GM19240 (cell line): ENCODE data around the gene GLIS2.

Source experiments
- DNase-seq: peaks from one replicate; pipeline ENCODE4 v3.0.0; 2011; ENCODE audit warnings: low spot score; ENCODE audit not compliant: insufficient read length

The GLIS2 gene

DNA sequence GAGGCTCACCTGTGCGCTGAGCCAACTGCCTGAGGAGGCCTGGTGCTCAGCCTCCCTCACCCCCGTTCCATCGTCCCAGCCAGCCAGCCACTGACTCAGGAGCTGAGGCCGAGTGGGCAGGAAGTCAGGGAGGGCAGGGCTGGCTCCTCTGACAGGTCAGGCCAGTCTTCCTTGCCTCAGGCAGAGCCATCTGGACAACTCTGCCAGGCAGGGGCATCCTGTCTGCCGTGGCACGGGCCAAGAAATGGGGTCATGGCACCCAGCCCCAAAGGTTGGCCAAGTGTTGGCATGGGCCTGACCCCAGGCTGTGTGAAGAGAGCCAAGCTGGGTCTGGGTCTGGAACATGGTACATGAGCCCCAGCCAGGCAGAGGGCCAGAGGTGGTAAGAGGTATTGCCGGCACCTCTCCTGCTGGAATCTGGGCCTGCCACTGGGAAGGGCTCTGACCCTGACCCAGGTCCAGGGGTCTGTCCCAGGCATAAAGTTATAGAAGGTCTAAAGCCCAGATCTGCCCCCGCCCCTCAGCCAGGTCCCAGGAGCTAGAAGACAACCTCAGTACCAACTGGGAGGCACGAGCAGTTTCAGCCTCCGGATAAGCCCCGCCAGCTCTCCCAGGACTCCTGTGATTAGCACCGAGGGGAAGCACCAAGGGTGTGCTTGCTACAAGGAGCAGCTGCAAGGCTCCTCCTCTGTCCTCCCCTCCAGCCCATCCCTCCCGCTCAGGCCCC is 53.3 kb downstream of the GLIS2 start:
- DNase-seq = no peak

GRCh38 chr16:4370151-4370550 is 54.3 kb downstream of the GLIS2 start:
- DNase-seq = no peak

DNA sequence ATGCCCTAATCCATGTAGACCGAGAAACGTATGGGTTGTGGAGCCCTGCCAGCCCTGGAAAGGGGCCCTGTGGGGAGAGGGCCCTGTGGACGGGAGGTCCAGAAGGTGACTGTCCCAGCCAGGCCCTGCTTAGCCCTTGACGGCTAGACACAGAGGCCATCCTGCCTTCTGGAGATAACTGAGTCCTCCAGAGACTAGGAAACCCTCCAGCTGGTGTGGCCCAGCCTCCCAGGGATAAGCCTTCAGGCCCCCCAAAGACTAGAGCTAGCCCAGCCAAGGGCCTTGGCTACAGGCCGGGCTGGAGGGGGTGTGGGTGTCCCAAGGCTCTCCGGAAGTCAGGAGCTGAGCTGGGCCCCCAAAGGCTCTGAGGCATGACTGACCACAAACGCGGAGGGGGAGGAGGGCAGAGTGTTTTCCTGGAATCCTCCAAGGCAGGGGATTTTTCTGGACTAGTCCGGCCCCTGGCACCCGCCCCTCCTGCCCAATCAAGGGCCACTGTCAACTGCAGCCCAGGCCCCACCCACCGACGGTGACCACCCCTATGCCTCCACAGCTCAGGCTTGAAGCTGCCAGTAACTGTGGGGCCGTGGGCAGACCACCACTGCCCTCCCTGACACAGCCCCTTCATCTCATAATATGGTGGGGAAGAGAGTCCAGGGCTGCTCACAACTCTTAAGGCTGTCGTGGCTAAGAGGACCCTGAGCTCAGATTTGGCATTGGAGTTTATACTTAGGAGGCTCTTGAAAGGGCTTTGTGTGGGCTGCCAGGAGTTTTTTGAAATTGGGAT is 54.9 kb downstream of the GLIS2 start:
- no peak for DNase-seq

- DNase-seq = peak; percentile 76
These were observed 55.6 kb downstream of the GLIS2 start, which contains the start of gene VASN for GRCh38 chr16:4371357-4372000. Gene VASN, plus strand, starts transcription at chr16:4371848. Its CDS starts 9,030 bp downstream, at chr16:4380878.

DNA sequence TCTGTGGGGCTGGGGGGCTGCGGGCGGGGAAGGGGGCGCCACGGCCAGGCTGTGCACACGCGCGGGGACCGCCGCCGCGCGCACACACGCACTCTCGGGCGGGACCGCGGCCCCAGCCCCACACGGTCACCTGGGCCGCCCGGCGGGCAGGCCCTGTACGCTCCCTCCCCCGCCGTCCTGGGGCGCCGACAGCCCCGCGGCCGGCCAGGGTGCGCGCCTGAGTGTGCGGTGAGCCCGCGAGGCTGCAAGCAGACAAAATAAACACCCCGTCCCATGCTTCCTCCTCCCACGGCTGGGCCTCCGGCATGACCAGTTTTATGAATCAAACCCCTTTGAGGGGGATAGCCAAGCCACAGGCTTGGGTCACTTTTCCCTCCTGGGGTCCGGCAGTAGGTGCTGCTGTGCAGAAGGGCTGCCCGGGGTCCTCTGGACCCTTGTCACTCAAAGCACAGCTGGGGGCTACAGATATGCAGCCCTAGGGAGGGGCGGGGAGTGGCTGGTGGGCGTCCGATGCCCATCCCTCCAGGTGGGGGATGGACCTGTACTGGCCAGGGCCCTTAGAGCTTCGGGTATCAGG is 56.2 kb downstream of the GLIS2 start:
- DNase-seq = no peak

GRCh38 chr16:4372578-4373355 is 56.9 kb downstream of the GLIS2 start:
- DNase-seq = no peak

- no peak for DNase-seq
These were observed 57.6 kb downstream of the GLIS2 start for GRCh38 chr16:4373356-4373908.

DNA sequence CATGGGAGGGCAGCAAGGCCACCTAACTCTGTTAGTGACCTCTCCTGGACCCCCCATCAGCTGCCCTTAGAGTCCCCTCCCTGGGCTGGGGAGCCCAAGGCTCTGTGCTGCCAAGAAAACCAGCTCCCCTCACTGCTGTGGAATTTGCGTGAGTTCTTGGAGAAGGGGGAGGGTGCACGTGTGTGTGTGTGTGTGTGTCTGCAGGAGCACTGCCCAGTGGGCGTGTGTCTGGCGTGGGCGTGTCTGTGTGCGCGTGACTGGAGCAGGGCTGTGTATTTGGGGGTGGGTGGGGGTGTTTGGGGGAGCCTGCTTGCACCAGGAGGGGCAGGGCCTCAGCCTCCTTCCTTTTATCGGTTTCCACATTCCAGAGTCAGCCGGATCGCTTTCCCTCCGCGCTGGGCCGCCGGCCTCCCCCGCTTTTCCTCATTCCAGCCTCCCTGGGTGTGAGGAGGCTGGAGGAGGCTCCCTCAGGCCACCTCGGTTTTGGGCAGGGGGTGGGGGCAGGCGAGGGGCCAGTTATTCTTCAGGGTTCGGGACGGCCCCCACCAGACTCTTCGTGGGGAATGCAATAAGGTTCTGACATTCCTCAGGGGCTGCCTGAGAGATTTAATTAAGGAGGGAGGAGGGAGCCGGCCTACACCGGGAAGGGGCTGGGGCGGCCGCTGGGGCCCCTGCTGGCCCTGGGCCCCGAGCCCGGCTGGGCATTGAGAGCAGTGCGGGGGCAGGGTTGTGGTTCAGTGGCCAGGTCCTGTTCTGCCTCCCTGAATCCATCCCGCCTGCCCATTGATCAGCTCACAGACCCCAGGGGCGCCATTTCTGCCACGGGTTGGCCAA is 58.3 kb downstream of the GLIS2 start:
- DNase-seq = no peak

DNA sequence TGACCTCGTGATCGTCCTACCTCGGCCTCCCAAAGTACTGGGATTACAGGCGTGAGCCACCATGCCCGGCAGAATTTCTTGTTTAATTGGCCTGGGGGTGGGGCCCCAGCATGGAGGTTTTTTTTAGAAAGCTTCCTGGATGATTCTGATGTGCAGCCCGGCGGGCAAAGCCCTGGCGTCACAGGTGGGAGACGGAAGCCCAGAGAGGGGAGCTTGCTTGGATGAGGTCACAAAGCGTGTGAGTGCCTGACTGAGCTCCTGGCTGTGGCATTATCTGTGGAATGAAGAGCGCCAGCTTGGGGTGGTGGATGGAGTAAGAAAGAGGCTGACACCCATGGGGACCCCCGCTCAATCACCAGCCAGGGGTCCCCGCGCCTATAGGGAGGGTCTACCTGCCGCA is 59.9 kb downstream of the GLIS2 start:
- no peak for DNase-seq

DNA sequence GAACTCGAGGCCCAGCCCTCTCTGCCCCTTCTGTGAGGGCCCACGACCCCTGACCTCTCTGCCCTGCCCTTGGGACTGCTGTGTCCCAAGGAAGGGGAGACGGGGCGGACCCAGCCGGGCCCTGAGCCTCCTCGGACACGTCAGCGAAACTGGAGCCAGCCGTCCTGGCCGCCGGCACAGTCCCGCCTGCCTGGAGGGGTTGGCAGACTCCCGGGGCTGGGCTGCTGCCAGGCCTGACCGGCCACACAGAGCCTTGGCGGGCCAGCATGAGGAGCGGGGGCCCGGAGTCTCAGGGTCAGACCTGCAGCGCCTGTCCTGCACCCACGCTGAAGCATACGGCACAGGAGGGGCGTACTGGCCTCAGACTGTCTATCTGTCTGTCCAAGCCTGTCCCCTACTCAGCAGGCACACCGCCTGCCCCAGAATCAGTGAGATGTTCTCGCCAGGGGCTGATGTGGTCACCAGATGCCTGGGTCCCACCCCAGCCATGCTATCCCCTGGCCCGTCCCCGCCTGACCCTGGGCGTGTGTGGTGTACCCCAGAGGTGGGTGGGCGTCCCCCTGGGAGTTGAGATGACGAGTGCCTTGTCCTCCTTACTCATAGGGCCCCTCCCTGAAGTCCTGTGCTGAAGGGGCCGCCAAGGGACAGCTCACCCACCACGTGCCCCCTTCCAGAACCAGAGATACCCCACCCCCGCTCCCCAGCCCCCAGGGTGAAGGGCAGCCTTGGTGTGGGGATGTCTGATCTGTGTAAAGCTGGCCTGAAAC is 60.4 kb downstream of the GLIS2 start:
- DNase-seq = no peak

GRCh38 chr16:4376893-4377572 is 61.2 kb downstream of the GLIS2 start:
- DNase-seq = no peak

DNA sequence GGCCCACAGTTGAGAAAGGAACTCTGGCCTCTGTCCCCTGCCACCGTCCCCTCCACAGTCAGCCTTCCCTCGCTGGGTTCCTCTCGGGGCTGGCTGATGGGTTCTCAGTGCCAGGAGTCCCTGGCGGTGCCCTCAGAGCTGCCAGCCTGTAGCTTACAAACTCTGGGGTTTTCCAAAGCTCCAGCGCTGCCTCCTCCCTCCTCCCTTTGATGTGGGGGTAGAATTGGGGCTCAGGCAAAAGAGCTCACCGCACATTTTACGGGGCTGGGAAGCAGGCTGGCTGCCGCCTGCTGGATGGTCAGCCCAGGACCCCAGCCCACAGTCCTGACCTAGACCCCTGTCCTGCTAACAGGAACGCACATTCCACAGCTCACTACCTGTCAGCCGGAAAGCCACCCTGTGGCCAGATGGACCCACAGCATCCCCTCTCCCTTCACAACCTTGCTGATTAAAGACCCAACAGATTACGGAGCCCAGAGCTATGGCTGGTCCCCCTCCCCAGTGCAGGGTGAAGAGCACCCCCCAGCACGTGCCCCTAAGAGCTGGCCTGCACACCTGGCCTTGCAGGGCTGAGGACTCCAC is 61.8 kb downstream of the GLIS2 start:
- DNase-seq = no peak

DNA sequence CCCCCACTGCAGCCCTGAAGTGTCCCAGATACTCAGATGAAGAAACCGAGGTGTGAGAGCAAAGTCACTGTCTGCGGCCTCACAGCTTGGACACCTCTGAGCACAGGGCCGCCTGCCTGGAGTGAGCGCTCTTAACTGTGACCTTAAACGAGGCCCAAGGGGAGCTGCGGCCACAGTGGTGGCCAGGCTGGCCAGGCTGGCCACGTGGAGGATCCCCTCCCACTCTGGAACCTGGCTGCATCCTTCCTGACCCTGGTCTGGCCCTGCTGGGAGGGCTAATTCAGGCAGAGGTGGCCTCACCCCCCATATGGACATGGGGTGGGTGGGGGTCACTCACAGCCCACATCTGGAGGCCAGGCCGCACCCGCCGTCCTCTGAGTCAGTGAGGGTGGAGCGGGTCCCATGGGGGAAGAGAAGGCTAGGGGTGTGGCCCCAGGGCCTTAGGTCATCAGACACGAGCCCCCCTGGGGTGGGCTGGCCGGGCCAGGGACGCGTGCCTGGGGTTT is 62.3 kb downstream of the GLIS2 start:
- DNase-seq = no peak

DNA sequence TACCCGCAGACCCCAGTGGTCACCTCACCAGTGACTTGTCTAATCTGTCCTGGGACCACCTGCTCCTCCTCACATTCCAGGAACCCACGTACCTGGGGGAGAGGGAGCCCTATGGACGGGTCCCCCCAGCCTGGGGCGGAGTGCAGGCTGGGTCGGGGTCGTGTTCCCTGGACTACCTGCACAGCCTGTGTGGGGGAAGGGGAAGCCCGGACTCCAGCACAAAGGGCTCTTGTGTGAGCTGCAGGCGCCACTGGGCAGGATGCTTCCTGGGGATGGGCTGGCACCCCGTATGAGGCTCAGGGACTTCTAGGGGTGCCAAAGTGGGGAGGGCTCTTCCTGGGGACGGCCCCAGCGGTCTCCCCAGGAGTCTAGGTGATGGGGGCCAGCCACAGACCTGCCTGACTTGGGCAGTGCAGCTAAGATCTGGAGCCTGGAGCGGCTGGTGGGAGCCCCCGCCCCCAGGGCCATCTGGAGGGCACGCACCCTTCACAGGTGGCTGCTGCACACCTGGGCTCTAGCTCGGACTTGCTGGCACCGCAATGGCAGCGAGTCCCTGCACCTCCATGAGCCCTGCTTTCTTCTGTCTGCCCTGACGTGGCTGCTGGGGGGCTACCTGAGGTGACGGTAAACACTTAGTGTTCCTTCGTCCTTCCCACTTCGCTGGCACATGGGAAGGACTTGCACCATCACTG is 63.3 kb downstream of the GLIS2 start:
- DNase-seq = no peak

DNA sequence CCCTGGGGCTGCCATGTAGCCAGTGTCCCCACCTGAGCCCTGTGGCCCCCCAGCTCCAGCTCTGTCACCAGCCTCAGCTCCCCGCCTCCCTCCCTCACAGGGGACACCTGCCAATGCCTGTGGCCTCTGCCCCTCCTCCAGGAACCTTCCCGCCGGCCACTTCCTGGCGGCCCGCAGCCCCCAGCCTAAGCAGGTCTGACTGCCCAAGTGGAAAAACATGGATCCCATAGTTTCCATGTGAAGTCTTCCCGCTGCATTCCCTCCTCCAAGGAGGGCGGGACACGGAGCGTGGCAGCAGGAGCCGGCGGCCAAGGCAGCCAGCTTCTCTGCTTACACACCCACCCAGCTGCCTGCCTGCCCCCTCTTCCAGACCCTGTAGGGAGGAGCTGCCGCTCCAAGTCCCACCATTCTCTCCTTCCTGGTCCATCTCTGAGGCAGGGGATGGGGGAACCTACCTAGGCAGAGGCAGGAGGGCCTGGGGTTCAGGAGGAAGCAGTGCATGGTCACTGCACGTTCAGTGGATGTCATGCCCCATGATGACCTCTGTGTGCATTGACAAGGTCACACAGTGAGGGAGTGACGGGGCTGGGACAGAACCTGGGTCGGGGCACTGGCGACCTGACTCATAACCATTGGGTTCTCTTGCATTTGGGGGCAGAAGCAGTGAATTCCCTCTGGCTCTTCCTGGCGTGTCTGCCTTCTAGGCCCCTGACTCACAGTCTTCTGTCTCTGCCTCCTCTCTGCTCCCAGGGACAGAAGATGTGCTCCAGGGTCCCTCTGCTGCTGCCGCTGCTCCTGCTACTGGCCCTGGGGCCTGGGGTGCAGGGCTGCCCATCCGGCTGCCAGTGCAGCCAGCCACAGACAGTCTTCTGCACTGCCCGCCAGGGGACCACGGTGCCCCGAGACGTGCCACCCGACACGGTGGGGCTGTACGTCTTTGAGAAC is 64.5 kb downstream of the GLIS2 start:
- no peak for DNase-seq
